GM23338 (cell line): ENCODE results near the gene ABL1.

Experiments
- CTCF ChIP-seq, 2 experiments: fragments of 200-600 bp in 1 of 2; sonication (generic) in 1 of 2; conservative IDR thresholded peaks; 2 replicates each; pipeline versions ENCODE4 v1.5.1 to v1.6.1; 2016 to 2017; ENCODE audit warnings: antibody characterized with exemption in 2 of 2, low read depth in 2 of 2, mild to moderate bottlenecking in 2 of 2, moderate library complexity in 1 of 2
- EZH2 ChIP-seq: fragments of 200-600 bp; sonication (generic); IDR thresholded peaks from one replicate; pipeline ENCODE4 v1.8.0; 2017; ENCODE audit warnings: antibody characterized with exemption, mild to moderate bottlenecking, low read depth; ENCODE audit not compliant: unreplicated experiment
- EZH2phosphoT487 ChIP-seq: fragments of 200-600 bp; sonication (generic); IDR thresholded peaks from one replicate; pipeline ENCODE4 v1.8.1; 2018; ENCODE audit warnings: antibody characterized with exemption; ENCODE audit not compliant: unreplicated experiment
- POLR2AphosphoS5 ChIP-seq: IDR thresholded peaks from 2 replicates; pipeline ENCODE4 v1.6.1; 2016; ENCODE audit warnings: antibody characterized with exemption, low read depth
- REST ChIP-seq: IDR thresholded peaks from one replicate; pipeline ENCODE4 v1.6.1; 2018; ENCODE audit warnings: antibody characterized with exemption; ENCODE audit not compliant: unreplicated experiment

- no peak for TF ChIP-seq CTCF (conservative IDR thresholded peaks at IDR 0.05; ENCODE audit: low read depth in 2 of 2)
- no peak for TF ChIP-seq EZH2
- no peak for TF ChIP-seq EZH2phosphoT487
- no peak for TF ChIP-seq POLR2AphosphoS5
- no peak for TF ChIP-seq REST
Measured at GRCh38 chr9:130908146-130908877, 73.3 kb downstream of the ABL1 start.
